ENCODE data around the gene HDLBP.

HDLBP gene

DNA sequence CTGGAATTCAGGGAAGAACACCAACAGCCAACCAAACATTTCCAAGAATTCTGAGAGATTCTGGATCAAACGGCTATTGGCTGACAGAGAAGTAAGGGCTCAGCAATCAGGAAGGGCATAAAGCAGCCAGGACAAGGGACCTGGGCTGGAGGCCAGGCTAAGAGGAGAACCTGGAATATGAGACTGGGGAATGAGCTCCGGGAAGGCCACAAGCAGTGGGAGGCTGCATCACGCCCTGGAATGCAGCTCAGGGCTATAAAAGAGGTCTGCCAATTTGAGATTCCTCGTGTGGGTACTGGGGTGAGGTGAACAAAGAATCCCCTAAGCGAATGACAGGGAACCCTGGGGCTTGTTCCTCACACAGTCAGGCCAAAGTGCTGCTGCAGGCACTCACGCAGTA is 66.6 kb downstream of the HDLBP start:
- no peak for DNase-seq

DNA sequence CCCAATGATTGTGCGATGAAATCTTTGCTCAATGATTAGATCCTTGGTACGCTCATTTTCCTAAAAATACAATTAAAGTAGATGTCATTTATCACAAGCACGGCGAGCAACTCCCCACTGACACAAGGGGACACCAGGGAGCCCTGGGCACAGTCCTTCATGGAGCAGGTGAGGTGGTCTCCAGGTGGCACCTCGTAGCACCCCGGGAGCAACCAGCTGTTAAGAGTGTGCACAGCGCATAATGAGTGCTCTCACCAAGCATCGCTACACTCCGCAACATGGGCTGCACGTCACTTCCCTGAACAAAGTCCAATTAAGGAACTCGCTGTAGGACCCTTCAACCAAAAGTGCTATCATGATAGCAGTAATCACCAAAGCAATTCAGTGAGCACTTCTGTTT is 67.2 kb downstream of the HDLBP start:
- no peak for DNase-seq

DNA sequence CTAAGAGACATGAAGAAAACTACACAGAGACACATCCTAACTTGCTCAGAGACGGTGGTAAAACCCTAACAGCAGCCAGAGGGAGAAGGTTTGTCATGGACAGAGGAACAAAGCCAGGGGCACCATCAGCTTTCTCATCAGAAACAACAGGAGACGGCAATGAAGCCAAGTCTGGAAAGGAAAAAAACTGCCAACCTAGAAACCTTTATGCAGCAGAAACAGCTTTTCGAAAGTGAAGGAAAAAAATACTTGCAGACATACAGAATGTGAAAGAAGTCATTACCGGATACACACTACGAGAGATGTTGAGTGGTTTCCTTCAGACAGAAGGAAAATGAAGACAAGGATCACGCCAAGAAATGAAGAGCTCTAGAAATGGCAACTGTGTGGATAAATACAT is 71.1 kb downstream of the HDLBP start:
- no peak for DNase-seq

DNA sequence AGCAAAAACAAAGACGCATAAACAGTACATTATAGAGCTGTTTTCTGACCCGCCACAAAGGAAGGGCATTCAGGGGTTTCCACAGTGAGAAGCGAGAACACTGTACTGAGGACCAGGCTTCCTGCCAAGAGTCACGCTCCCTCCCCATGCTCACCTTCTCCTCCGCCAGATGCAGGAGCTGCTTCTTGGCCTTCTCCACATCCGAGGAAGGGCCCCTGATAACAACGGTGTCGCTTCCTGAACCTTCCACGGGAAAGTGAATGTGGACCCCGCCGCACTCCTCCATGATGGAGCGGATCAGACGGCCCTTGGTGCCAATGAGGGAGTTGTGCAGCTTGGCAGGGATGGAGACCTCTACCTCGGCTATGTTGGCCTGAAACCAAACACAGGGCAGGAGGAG is 73.2 kb downstream of the HDLBP start:
- DNase-seq: no peak

DNA sequence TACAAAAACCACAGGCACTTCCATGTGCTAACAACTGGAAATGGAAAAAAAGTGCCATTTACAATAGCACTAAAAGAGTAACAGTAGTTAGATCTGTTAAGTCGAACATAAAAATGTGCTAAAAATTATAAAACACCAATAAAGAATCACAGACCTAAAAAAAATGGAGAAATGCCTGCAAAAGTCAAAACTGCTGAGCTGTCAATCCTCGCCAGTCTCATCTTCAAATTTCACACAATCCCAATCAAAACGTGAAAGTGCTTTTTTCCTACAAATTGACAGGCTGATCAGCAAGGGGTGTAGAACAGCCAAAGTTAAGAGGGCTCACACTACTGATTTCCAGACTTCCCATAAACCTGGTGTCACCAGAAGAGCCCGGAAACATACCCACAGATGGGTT is 73.8 kb downstream of the HDLBP start:
- DNase-seq: no peak

DNA sequence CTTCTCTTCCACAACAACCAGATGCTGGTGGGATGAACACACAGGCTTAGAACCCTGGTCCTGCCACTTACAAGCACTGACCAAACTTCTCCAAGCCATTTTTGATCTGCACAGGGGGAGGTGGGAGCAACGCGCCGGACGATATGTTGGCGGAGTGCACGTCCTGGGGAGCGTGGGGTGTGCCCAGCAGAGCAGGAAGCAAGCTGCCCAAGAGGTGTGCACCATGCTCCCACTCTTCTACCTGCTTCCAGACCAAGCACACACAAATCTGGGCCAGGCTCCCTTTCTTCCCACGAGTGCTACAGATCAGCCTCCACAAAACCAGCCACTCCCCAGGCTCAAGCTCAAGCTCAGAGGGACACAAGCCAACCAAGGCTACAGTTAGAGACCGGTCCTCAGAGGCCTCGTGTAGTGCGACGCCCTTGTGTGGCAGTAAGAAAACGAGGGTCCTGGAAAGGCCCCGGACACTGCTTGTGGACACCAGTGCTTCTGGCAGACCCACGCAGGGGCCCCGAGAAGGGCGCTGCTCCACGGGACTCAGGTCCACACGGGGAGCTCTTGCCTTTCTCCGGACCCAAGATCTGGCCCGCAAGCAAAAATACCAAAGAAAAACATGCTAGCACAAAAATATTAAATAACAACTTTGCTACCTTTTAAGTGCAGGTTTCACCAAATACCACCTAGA is 75.0 kb downstream of the HDLBP start:
- no peak for DNase-seq

DNA sequence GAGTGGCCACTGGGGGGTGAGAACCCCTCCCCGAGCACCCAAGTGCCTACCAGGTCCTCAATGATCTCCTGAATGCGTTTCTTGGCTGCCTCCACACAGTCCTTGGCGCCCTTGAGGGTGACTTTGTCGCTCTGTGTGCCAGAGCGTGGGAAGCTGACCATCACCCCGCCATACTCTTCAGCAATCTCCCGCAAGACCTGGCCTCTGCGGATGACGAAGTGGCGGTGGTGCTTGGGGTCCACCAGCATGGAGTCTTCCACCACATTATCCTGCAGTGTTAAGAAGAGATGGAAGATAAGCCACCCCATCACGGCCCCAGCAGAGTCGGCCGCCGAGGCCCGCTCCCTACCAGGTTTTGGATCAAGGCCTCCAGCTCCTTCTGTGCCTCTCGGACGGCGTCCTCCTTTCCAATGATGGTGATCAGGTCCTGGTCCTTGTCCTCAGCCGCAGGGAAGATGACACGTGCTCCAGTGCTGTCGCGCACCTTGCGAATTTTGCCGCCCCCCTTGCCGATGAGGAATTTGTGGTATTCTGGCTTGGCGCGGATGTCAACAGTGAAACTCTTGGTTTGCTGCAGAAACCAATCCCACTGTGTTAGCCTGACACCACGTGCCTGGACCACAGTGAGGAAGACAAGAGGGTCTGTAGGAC is 75.8 kb downstream of the HDLBP start:
- no peak for DNase-seq

DNA sequence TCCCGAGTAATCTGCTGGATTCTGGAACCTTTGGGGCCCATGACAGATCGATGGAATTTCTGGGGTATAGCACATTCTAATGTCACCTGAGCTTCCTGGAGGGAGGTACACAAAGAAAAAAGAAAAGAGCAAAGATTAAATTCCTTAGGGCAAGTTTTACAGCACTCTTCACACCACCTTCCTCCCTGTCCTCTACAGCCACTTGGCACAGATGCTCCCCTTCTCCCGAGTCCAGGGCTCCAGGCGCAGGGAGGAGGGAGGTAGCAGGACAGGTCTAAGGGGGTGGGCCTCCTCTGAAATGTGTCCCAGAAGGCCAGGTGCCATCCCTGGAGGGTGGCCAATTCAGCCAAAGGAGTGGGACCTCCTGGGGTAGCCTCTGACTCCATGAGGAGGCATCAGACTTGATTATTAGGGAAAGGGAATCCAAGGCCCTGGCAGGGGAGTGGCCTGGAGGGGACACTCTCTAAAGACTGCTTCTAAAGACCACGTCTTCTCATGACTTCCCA is 76.7 kb downstream of the HDLBP start:
- no peak for DNase-seq

DNA sequence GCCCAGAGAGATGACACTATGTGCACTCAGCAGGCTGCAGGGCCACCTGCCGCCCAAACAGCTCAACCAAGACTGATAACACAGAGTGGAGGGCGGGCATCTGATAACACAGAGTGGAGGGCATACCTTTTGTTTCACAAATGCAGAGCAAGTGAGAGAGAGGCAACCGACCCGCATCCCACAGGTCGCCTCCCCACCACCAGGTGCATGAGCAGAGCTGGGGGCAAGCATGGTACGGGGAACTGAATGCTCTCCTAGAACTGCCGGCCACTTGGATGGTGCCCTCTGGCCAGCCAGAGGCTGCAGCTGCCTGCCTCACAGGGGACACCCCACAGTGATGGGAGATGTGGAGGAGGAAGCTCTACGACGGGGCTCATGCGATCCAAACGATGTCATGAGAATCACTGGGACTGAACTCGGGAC is 77.5 kb downstream of the HDLBP start:
- DNase-seq: no peak

DNA sequence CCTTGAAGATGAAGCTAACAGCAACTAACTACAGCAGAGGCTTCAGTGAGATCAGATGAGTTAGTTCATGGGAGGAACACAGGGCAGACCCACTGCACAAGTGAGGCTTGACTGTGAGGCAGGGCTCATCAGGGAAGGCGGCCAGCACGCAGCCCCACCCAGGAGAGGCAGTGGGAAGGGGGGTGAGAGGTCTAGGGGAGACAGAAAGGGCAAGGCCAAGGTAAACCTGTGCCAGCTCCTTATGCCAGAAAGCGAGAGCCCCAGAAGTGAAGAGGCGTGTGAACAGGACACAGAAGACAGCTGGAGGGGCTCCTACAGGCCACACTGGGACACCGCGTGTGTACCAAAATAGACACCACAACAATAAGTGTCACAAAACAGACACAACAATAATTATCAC is 78.4 kb downstream of the HDLBP start:
- no peak for DNase-seq

DNA sequence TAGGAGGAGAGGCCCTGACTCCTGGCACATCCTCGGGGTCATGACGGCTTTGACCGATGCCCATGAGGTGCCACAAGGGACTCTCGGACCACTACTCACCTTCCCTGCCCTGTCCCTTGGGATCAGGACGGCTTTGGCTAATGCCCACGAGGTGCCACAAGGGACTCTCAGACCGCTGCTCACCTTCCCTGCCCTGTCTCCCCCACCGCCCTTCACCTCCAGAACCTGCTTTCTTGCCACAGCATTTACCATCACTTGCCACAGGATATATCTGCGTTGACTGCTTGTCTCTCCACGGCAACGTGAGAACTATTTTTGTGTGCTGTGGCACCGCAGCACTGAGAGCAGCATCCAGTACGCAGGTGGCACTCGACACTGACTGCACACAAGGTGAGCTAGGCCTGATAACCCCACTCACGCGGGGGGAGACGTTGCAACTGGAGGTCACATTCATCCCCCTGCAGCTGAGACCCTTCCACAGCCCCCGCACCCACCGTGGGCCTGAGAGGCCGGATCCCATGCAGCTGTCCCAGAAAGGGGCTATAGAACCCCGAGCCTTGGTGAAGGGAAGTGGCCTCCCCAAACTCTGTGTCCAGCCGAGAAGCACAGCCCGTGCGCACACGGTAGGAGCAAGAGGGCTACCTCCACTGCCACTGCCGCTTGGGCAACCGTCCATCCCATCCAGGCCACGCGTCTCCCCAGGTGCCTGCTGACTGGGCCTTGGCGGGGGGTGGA is 79.4 kb downstream of the HDLBP start:
- DNase-seq: no peak

DNA sequence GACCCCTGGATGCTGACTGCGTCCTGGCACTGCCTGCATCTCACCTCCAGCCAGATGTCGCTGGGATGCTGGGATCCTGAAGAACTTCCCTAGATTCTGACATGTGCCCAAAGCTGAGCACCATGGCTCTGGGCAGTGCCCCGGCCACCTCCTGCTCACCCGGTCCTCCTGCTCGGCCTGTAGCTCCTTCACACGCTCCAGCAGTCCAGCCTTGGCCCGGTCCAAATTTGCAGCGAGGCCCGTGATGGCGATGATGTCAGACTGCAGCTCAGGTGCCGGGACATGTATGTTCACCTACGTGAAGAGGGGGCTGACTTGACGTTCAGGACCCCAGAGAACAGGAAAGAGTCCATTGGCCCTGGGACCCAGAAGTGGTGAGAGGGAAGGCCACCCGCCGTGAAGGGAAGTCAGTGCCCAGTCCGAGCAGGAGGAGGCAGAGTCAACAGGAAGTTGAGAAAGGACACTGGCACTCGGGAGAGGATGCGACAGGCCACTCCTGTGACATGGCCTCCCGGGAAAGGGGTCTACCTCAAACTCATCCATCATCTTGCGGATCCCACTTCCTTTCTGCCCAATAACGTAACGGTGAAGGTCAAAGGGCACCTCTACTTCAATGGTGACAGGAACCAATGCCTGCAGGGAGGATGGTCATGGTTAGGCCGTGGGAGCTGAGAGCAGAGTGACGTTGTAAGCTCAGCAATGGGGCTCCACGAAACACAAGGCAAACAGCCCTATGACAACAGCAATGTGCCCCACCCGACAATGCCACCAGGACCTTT is 80.3 kb downstream of the HDLBP start:
- DNase-seq: no peak

DNA sequence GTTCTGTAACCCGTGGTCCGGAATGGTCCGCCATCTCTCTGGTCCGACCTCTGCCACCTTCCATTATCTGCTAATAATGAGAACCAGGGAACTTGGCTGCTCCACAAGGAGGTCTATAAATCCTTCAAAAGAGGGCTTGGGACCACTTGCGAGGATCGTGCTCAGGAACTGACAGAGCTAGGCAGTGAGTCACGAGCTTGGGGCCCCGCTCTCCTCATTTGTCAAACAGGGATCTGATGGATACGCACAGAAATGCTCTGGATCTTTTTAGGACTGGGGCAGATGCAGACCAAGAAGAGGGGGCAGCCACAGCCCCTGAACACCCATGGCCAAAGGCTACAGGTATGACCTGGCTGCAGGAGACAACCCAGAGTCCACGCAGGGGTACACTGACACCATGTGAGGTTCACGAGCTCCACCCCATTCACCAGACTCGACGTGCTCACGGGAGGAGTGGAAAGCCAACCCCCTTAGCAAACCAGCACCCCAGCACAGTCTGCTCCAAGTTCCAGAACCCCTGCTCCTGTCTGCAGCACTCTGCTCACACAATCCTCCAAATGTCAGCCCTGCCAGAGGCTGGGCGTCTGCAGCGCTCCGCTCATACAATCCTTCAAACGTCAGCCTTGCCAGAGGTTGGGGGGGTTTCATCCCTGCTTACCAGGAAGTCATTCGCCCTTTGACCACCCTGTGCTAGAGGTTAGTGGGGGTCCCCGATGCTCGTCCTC is 81.2 kb downstream of the HDLBP start:
- DNase-seq: no peak

DNA sequence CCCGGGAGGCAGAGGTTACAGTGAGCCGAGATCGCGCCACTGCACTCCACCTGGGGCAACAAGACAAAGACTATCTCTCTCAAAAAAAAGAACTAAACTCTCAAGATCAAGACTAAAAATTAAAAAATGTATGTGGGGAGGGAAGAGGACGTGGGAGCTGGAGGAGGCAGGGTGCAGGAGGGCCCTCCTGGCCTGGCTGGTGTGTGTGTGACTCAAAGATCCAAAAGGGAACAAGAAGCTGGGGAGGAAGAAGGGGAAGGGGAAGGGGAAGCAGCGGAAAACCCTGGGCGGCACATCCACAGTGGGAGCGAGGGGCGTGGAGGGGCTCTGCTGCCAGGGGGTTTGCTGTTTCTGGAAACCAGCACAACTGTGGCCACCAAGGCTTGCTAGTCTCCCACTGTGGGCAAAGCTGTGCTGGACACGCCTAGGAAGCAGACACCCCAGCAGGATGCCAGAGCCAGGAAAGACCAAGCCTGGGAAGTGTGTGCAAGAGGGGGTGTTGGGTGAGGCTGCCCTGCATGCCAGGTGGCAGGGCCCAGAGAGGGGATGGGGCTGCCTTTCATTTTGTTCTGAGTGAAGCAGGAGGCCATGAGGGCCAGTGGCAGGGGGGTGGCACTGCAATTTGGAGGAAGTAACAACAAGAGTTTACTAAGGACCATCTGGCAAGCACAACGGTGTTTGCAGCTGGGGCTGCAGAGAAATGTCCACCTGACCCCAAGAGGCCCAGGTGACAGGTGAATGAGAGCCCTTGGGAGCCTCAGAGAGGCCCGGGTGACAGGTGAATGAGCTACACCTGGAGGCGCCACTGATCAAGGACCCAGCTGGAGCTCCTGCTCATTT is 82.5 kb downstream of the HDLBP start:
- no peak for DNase-seq

DNA sequence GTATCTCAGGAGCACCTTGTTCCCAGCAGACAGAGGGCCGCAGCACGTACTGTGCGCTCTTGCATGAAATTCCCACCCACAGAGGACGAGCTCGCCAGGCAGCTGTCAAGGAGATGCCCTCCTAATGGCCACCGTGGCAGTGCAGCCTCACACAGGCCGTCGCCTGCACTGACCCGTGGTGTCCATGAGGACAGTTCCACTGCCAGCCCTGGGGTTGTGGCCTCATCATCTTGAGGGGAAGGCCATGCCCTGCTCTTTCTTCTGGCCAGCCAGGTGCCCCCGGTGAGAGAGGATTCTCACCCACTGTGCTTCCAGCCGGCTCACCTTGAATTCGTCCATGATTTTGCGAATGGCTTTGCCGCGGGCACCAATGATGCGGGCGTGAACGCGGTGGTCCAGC is 85.0 kb downstream of the HDLBP start:
- no peak for DNase-seq

DNA sequence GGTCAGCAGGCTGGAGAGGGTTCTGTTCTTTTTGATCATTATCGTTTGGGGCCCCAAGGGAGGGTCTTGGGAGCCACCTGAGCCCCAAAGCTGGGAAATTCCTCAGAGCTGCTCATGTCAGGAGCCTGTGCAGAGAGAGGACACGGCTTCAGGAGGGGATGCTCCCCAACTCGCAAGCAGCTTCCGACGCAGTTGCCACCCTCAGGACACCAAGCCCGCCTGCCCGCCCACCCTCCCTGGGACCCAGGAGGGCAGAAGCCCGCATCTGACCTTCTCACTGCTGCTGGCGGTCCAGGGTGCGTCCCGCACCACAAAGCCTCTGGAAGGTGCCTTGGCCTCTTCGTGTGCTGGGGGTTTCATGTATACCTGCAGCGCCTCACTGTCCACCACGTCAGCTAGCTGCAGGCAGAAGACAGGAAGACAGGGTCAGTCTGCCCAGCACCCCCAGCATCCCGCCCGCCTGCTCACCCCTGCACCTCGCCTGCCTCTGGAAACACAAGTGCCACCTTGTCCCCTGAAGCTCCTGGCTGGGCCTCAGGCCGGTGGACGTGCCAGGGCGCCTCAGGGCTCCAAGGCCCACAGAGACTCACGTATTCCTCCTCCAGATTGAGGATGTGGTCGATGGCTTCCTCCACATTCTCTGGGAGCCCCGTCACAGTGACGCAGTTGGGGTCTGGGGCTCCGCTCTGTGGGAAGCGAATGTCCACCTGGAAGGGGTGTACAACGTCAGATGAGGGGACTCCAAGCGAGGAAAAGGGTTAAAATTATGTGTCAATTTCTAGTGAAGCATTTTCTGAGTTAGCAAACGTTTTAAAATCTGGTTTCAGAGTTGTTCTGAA is 85.7 kb downstream of the HDLBP start:
- DNase-seq: no peak

DNA sequence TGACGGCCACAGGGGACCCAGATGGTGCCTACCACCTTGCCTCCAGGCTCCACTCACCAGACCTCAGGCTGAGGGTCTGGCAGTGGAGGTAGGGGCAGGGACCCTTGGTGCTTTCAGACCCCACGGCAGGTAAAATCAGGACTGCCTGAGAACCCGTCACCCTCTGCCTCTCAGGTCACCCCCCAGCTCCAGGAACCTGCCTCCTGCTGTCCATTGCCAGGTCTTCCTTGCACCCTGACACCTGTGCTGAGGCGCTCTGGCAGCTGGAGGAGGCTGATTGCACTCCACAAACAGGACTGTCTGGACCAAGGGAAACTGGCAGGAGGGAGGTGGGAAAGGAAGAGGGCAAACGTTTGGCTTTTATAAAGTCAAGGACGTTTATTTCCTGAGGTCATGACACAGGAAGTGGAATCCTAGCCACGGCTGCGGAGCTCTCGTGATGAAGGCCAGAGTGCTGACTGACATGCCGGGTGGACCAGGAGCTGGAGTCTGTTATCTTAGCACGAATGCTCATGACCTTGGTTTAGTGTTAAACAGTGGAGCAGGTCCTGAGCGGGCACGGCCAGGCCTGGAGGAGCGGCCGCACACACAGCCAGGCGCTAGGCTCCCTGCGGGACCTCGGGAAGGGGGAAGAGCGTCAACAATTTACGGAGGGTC is 86.5 kb downstream of the HDLBP start:
- no peak for DNase-seq

DNA sequence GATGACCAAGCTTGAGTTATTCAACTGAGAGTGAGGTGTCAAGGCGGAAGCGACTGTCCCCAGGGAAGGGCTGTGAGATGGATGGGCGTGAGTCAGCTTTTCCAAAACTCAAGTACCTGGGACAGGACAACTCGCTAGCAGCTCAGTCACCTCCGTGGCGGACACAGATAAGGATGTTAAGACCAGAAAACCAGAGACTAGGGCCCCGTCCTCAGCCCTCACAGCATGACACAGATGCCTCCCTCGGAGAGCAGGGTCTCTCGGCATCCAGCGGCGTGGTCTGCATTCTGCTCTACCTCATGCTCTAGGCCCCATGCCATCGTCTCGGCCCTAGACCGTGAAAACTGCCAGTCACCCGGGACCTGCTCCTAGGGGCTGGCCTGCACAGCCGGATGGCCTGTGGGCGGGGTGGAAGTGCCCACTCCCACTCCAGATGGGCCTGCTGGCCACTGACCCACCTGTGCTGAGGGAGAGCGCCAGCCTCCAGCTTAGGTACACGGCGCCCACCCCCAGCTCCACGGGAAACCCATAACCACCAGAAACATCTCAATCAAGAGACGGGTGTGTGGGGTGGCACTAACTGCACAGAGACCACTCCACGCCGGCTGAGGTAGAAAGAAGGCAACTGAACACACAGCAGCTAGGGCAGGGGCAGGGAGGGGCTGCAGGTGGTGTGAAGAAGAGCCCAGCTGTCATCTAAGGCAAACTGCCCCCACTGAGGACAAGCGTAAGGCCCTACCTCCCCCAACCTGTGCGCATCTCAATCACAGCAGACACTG is 87.2 kb downstream of the HDLBP start:
- DNase-seq: no peak

DNA sequence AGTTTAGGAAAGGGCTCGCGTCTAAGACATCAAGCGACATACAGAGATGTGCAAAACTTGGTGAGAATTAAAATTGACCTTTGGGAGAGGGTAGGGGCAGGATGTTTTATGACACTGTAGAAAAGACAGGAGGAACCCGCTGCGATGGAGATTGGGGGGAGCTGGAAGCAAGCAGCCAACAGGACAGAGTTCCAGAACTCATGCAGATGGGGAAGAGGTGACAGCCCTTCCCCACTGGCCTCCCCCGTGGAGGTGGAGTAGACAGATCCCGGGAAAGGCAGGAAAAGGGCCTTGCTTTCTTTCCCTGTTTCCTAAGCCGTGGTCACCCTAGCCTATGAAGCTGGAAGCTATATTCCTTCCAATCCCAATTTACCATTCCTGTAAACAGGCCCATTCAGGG is 87.9 kb downstream of the HDLBP start:
- DNase-seq: no peak
